ENCODE data around the gene ITPRIPL2. TPM values are rescaled to one million over a fixed set of nuclear protein-coding genes. Genes with fewer than 3 reads are reported as not detected.

Gene ITPRIPL2
- total and polyA plus RNA-seq, 2 of the 13 experiments (the other 11 are each of a cell fraction or from before 2014, with no cell fraction given) = 5.9 to 12.6 TPM

DNA sequence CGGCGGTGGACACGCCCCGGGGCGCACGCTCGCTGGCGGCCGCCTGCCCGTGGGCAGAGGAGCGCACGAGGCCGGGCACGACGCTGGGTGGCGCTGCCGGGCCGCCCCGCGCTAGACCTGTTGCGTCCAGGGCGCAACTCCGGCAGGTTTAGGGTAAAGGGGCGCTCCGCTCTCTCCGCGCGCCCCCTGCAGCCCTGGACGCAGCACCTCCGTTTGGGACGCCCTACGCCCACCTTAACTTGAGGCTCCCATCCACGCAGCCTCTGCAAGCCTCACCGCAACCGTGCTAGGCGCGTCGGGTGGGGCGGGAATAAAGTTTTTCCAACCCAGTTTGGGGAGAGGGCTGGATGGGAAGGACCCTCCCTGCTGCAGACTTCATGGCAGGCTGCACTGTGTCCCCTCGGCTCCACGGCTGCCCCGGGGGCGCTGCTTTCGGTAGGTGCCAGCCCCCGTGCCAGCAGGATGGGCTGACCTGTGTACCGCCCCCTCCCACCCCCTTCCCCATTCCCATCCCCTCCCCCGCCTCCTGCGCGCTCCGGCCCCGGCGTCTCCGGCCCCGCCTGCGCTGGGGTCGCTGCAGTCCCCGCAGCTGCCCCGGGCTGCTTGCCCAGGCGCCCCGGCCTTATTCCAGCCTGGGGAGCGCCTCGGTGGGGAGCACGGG is 54.1 kb downstream of the ITPRIPL2 start, which contains the start of gene SYT17 (continued):
- TF ChIP-seq, protein P1, sequence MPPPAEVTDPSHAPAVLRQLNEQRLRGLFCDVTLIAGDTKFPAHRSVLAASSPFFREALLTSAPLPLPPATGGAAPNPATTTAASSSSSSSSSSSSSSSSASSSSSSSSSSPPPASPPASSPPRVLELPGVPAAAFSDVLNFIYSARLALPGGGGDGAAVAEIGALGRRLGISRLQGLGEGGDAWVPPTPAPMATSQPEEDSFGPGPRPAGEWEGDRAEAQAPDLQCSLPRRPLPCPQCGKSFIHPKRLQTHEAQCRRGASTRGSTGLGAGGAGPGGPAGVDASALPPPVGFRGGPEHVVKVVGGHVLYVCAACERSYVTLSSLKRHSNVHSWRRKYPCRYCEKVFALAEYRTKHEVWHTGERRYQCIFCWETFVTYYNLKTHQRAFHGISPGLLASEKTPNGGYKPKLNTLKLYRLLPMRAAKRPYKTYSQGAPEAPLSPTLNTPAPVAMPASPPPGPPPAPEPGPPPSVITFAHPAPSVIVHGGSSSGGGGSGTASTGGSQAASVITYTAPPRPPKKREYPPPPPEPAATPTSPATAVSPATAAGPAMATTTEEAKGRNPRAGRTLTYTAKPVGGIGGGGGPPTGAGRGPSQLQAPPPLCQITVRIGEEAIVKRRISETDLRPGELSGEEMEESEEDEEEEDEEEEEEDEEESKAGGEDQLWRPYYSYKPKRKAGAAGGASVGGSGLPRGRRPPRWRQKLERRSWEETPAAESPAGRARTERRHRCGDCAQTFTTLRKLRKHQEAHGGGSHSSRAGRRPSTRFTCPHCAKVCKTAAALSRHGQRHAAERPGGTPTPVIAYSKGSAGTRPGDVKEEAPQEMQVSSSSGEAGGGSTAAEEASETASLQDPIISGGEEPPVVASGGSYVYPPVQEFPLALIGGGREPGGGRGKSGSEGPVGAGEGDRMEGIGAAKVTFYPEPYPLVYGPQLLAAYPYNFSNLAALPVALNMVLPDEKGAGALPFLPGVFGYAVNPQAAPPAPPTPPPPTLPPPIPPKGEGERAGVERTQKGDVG (CRISPR knock-in tag; IDR thresholded peaks at IDR 0.05; ENCODE audit: borderline replicate concordance) = no peak
- no peak for TF ChIP-seq ZNF557 (CRISPR knock-in tag; IDR thresholded peaks at IDR 0.05)
- TF ChIP-seq, protein P2, sequence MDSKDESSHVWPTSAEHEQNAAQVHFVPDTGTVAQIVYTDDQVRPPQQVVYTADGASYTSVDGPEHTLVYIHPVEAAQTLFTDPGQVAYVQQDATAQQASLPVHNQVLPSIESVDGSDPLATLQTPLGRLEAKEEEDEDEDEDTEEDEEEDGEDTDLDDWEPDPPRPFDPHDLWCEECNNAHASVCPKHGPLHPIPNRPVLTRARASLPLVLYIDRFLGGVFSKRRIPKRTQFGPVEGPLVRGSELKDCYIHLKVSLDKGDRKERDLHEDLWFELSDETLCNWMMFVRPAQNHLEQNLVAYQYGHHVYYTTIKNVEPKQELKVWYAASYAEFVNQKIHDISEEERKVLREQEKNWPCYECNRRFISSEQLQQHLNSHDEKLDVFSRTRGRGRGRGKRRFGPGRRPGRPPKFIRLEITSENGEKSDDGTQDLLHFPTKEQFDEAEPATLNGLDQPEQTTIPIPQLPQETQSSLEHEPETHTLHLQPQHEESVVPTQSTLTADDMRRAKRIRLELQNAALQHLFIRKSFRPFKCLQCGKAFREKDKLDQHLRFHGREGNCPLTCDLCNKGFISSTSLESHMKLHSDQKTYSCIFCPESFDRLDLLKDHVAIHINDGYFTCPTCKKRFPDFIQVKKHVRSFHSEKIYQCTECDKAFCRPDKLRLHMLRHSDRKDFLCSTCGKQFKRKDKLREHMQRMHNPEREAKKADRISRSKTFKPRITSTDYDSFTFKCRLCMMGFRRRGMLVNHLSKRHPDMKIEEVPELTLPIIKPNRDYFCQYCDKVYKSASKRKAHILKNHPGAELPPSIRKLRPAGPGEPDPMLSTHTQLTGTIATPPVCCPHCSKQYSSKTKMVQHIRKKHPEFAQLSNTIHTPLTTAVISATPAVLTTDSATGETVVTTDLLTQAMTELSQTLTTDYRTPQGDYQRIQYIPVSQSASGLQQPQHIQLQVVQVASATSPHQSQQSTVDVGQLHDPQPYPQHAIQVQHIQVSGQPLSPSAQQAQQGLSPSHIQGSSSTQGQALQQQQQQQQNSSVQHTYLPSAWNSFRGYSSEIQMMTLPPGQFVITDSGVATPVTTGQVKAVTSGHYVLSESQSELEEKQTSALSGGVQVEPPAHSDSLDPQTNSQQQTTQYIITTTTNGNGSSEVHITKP (CRISPR knock-in tag; IDR thresholded peaks at IDR 0.05; ENCODE audit: low read depth) = no peak
- TF ChIP-seq ZNF274 (CRISPR knock-in tag; IDR thresholded peaks at IDR 0.05) = no peak
- TF ChIP-seq SP1 (IDR thresholded peaks at IDR 0.05) = no peak
- TF ChIP-seq SP1 (CRISPR knock-in tag; IDR thresholded peaks at IDR 0.05) = no peak
- TF ChIP-seq, protein P3, sequence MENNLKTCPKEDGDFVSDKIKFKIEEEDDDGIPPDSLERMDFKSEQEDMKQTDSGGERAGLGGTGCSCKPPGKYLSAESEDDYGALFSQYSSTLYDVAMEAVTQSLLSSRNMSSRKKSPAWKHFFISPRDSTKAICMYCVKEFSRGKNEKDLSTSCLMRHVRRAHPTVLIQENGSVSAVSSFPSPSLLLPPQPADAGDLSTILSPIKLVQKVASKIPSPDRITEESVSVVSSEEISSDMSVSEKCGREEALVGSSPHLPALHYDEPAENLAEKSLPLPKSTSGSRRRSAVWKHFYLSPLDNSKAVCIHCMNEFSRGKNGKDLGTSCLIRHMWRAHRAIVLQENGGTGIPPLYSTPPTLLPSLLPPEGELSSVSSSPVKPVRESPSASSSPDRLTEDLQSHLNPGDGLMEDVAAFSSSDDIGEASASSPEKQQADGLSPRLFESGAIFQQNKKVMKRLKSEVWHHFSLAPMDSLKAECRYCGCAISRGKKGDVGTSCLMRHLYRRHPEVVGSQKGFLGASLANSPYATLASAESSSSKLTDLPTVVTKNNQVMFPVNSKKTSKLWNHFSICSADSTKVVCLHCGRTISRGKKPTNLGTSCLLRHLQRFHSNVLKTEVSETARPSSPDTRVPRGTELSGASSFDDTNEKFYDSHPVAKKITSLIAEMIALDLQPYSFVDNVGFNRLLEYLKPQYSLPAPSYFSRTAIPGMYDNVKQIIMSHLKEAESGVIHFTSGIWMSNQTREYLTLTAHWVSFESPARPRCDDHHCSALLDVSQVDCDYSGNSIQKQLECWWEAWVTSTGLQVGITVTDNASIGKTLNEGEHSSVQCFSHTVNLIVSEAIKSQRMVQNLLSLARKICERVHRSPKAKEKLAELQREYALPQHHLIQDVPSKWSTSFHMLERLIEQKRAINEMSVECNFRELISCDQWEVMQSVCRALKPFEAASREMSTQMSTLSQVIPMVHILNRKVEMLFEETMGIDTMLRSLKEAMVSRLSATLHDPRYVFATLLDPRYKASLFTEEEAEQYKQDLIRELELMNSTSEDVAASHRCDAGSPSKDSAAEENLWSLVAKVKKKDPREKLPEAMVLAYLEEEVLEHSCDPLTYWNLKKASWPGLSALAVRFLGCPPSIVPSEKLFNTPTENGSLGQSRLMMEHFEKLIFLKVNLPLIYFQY (CRISPR knock-in tag; IDR thresholded peaks at IDR 0.05; ENCODE audit: borderline replicate concordance) = no peak
- no peak for TF ChIP-seq SOX6 (IDR thresholded peaks at IDR 0.05)
- peak; percentile 37; the same call in 1 of the 2 replicates for TF ChIP-seq SOX6 (CRISPR knock-in tag; IDR thresholded peaks at IDR 0.05)
- TF ChIP-seq SOX13 (IDR thresholded peaks at IDR 0.05) = no peak
- TF ChIP-seq SOX13 (CRISPR knock-in tag; conservative IDR thresholded peaks at IDR 0.05 in 1 of 2, IDR thresholded peaks at IDR 0.05 in 1 of 2) = no peak
- TF ChIP-seq, protein P4, sequence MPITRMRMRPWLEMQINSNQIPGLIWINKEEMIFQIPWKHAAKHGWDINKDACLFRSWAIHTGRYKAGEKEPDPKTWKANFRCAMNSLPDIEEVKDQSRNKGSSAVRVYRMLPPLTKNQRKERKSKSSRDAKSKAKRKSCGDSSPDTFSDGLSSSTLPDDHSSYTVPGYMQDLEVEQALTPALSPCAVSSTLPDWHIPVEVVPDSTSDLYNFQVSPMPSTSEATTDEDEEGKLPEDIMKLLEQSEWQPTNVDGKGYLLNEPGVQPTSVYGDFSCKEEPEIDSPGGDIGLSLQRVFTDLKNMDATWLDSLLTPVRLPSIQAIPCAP (CRISPR knock-in tag; IDR thresholded peaks at IDR 0.05; ENCODE audit: low read depth) = no peak; the same call in 1 of the 2 replicates
- TF ChIP-seq HNF4A (CRISPR knock-in tag; IDR thresholded peaks at IDR 0.05) = no peak
- TF ChIP-seq FOSL2 (CRISPR knock-in tag; IDR thresholded peaks at IDR 0.05) = no peak
- TF ChIP-seq MYNN (CRISPR knock-in tag; IDR thresholded peaks at IDR 0.05; ENCODE audit: low read depth) = no peak
- TF ChIP-seq ZNF430 (CRISPR knock-in tag; IDR thresholded peaks at IDR 0.05) = no peak
- TF ChIP-seq RBAK (CRISPR knock-in tag; IDR thresholded peaks at IDR 0.05) = no peak
- TF ChIP-seq CCAR2 (optimal IDR thresholded peaks at IDR 0.05; ENCODE audit: low read depth, low read length) = no peak
- no peak for TF ChIP-seq PHF20 (CRISPR knock-in tag; IDR thresholded peaks at IDR 0.05)

Measured in HepG2 (cell line).